ENCODE data around the gene TDRD10. TPM values are rescaled to one million over a fixed set of nuclear protein-coding genes. Genes with fewer than 3 reads are reported as not detected.

Gene TDRD10
- total RNA-seq, 1 experiment from 2014 or later = not detected

Other genes with a start within 250 kb of the TDRD10 start
- gene HAX1, start 229.6 kb upstream of the TDRD10 start, total RNA-seq (2014; rRNA removed; shearing (Covaris generic)) = 392 and 427 TPM in 2 replicates
- gene AQP10, start 181.1 kb upstream of the TDRD10 start, total RNA-seq (2014; rRNA removed; shearing (Covaris generic)) = not detected in 2 replicates
- gene ATP8B2, start 176.7 kb upstream of the TDRD10 start, total RNA-seq (2014; rRNA removed; shearing (Covaris generic)) = 14.5 and 16.8 TPM in 2 replicates
- 4.9 and 7.6 TPM in 2 replicates for gene IL6R, start 96.9 kb upstream of the TDRD10 start, total RNA-seq (2014; rRNA removed; shearing (Covaris generic))
- 0.02 TPM in 1 of 2 replicates, not detected in the other for gene SHE, start 193 bp downstream of the TDRD10 start, total RNA-seq (2014; rRNA removed; shearing (Covaris generic))
- 50.3 and 54.4 TPM in 2 replicates for gene UBE2Q1, start 56.4 kb downstream of the TDRD10 start, total RNA-seq (2014; rRNA removed; shearing (Covaris generic))
- gene CHRNB2, start 65.6 kb downstream of the TDRD10 start, total RNA-seq (2014; rRNA removed; shearing (Covaris generic)) = not detected in 2 replicates
- 117 and 129 TPM in 2 replicates for gene ADAR, start 106.0 kb downstream of the TDRD10 start, total RNA-seq (2014; rRNA removed; shearing (Covaris generic))

Data from NCI-H460 (cell line).